ENCODE results near the gene DOP1A.

The DOP1A gene

GRCh38 chr6:83215131-83216047 lies 147.9 kb downstream of the DOP1A start:
- peak; percentile 47 for DNase-seq

DNA sequence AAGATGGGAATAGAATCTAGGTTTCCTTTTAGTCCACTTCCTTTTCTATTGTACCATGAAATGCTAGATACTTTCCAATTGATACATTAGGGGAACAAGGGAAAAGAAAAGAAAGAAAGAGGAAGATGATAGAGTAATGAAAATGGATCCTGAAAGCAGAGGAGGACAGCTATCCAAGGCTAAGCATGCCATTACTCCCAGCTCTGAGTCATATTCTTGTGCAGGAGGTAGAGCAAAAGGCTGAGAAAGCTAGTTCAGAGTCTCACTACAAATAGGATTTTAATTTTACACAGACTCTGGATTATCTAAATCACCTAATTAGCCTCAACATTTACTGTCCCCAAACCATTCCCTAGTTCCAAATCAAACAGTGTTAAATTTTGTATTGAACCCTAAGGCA lies 149.3 kb downstream of the DOP1A start:
- no peak for DNase-seq
